Stimulated activated CD4-positive, alpha-beta T cell treated with anti-CD3 and anti-CD28 coated beads, Interleukin-1b, Interleukin-23, amount 100 ng/mL, for 24 hours (primary cell): ENCODE results near the gene KRTAP5-9.
"Not testable (repeated sequence)": the region's sequence is repeated elsewhere in the genome, so short reads cannot be mapped to it uniquely, and the experiment has no call there.

ENCODE experiments used
- DNase-seq, 4 experiments: peaks; one replicate each; pipeline ENCODE4 v3.0.0-alpha.2; 2020; ENCODE audit warnings: low read depth in 4 of 4, low spot score in 1 of 4

Gene KRTAP5-9, protein sequence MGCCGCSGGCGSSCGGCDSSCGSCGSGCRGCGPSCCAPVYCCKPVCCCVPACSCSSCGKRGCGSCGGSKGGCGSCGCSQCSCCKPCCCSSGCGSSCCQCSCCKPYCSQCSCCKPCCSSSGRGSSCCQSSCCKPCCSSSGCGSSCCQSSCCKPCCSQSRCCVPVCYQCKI

DNA sequence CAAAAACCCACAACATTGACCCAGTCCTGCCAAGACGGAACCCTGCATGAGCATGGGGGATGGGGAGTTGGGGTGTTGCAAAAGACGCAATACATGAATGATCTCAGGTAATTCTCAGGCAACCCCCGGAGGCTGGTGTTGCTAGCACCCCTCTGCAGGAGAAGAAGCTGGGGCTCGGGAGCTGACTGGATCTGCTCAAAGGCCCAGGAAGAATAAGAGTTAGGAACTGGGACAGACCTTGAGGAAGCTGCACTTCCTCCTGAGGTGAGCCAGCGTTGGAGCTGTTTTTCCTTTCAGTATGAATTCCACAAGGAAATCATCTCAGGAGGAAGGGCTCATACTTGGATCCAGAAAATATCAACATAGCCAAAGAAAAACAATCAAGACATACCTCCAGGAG is at the start of gene KRTAP5-9:
Gene KRTAP5-9, plus strand, starts transcription at position 301 of the 400 bp plus-strand sequence. CDS start 238 bp downstream, outside the sequence.
- no peak for DNase-seq

DNA sequence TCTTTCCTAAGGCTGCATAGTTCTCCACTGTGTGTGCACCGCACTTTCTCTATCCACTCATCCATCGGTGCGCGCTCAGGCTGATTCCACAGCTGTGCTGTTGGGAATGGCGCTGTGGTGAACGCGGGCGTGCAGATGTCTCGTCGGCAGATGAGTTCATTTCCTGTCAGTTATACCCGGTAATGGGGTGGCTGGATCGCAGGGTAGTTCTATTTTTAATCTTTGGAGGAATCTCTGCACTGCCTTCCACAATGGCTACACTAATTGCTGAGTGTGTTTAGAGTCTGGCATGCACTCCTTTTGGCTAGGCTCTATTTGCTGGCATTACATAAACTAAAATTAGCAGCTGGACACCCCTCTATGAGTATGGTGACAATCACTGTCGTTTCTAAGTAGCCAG is 49.1 kb upstream of the KRTAP5-9 start:
- DNase-seq, result no peak

DNA sequence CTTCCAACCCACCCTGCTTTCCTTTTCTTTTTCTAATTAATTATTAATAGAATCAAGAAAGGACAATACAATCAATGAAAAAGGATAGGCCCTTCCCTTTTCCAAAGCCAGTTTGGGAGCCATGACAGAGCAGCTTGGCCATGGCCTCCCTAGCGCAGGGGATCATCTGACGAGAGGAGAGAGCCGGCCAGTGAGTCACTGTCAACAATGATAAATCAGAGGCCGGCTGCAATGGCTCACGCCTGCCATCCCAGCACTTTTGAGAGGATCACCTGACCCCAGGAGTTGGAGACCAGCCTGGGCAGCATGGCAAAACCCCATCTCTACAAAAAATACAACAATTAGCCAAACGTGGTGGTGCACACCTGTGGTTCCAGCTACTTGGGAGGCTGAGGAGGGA is 48.7 kb upstream of the KRTAP5-9 start:
- DNase-seq, result no peak

DNA sequence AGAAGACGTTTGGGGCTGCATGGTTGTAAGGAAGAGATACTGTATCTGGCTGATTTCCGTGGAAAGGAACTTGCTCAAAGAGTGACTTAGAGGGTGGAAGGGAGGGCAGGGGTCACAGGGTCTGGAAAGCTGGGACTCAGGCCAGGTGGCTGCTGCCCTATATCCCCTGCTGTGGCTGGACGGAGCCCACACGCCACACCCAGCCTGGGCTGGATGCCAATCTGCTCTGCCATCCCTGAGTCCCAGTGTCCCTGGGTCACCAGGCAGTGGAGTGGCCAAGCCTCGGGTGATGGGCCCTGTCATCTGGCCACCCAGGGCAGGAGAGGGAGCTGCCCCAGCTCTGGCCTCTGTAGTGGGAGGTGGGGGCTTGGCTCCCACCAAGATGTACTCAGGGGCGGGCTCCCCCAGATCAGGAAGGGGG is 47.6 kb upstream of the KRTAP5-9 start:
- no peak for DNase-seq

DNA sequence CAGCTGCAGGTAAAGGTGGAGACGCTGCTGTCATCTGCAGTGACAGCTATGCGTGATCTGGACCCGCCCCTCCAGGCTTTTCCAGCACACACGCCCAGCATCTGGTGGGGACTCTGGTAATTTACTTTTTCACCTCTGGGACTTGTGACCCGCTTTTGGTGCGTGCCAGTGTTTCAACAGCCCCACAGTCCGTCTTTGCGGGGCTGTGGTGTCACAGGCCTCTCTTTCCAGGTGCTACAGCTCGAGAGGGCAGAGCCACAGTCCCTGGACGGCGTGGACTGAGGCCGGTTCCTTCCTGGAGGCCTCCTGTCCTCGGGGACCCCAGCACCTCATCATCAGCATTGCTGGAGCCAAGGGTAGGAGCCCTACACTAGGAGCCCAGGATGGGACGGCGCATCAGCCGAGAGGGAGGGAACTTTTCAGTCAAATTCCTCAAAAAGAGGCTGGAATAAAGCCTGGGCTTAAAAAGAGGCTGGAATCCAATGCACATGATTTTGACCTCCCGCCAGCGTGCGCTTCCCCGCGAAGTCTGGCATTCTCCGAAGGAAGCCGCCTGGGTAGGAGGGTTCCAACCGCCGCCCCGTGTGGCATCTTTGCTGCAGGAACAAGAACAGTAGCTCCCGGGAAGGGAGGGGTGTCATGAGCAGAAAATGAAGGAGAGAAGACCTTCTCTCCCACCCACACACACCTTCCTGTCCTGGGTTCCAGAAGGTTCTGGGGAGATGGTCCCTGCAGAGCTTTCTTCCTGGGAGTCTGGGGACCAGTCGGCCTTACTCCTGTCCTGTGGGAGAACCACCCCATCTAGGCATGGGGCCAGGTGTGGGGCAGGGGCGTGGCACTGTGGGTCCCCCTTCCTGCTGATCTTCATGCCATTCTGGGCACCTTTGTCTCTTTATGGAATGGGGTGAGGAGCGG is 46.9 kb upstream of the KRTAP5-9 start:
- no peak for DNase-seq

DNA sequence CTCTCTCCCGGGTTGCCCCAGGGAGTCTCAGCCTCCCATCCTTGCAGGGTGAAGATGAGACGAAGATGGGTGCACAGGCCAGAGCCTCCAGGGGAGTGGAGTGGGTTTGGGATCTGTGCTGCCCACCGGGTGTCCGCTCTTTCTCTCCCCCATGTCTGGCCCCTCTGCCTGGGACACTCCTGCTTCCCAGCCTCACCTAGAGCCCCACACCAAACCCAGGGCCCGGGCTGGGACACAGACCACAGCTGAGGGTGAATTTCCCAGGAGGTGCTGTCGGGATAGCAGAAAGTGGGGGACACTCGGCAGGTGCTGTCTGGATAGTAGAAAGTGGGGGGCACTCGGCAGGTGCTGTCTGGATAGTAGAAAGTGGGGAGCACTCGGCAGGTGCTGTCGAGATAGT is 46.2 kb upstream of the KRTAP5-9 start:
- no peak for DNase-seq

DNA sequence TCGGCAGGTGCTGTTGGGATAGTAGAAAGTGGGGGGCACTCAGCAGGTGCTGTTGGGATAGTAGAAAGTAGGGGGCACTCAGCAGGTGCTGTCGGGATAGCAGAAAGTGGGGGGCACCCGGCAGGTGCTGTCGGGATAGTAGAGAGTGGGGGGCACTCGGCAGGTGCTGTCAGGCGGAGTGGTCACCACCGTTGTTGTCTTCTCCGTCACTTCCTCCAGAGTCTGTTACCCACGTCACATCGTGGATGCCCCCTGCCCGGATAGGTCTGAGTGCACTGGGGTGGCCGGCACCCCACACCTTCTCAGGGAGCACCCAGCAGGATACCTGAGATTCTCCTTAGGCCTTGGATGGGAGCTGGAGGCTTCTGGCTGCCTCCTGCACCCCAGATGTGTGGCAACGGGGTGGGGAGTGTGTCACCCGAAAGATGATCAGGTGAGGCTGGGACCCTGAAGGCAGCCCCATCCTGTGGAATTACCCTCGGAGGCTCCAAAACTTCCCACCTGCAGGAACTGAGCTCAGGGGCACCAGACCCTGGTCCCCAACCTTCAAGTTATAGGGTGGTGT is 45.3 kb upstream of the KRTAP5-9 start:
- no peak for DNase-seq

DNA sequence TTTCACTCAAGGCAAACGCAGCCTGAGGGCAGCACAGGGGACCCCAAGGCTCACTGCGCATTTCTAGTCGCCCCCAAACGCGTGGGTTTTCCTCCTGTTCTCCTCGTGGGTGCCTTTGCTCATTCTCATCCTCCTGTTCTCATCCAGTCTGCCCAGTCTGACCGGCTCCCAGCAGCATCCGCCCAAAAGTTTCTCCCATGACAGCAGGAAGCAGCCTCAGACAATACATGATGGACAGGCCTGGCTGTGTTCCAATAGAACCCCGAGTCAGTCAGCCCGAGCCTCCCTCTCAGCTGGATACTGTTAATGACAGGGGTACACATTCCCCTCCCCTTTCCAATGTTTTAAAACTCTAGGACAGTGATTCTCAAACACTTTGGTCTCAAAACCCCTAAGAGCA is 43.7 kb upstream of the KRTAP5-9 start:
- DNase-seq, result no peak

DNA sequence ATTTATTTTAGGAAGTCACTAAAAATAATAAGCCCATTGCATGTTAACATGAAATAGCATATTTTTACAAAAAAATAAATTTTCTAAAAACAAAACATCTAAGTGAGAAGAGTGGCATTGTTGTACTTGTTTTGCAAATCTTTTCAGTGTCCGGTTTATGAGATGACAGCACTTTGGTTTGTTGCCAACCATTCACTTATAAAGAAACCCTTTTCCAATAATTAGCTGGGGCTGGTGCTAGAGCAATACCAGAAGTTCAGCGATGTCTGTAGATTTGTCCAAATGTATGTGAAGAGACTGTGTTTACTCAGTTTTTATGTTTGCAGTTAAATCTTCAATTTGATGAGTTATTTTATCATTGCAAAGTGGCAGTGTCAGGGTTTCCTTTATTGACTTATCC is 43.2 kb upstream of the KRTAP5-9 start:
- no peak for DNase-seq

DNA sequence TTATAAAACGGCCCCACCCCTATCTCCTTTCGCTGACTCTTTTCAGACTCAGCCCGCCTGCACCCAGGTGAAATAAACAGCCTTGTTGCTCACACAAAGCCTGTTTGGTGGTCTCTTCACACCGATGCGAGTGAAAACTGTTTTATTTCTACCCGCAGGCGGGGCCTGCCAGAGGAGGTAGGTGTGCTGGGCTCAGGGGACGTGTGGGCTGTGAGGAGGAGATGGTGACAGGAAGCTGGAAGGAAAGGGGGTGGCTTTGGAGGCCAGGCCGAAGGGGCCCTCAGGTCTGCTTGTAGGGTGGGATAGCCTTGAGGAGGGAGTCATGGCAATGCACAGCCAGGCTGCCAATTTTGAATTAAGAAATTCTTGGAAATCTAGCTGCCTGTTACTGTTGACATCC is 42.4 kb upstream of the KRTAP5-9 start:
- no peak for DNase-seq

DNA sequence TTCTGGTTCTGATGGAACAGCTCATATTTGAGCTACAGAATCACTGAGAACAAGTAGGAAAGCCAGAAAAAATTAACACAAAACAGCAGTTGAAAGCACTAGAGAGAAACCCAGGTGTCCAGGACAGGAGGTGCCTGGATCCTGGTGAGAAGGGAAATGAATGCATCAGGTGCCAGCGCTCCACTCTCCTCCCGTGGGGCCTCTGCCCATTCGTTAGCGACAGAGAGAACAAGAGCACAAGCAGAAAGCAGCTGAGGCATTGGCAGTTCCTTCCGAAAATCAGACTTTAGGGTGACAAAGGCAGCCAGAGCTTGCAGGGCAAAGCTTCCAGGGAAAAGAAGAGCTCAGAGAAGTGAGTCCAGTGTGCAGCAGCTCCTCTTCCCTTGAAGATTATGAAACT is 41.1 kb upstream of the KRTAP5-9 start:
- DNase-seq, result no peak

DNA sequence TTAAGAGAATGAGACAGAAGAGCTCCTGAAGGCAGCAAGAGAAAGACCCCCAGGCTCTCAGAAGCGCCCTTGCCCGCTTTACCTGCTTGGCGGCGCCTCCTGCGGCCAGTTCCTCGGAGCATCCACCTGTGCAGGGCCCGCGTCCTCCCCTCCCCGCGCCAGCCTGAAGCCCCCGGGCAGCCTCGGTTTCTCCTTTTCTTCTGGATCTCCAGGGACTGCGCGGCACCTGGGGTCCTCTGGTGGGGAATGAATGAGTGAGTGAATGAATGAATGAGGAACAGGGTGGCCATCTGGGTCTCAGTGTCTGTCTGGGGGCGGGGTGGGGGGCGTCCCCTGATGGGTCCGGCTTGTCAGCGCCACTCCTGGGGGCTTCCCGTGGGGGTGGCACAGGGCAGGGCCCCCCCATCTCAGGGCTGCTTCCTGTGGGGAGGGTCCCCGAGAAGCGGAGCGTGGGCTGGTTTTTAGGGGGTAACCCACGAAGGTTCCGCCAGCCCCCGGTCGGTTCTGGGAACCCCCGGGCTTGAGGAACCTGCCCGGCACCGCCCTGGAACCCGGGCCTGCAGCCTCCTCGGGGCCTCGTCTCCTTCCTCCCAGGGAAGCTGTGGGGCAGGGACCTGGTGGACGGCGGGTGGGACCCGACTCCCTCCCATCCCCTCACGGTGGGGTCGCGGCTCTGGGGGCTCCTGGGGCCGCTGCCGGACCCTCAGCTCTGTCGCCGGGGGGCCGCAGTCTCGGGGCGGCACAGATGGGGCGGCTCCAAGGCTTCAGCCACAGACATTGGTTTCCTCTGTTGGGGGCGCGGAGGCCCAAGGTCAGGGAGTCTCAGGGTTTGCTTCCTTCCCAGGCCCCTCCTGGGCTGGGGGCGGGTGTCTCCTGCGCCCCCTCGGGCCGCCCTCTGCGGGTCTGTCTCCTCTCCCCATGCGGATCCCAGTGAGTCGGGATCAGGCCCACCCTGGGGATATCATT is 29.4 kb upstream of the KRTAP5-9 start:
- DNase-seq, result no peak

DNA sequence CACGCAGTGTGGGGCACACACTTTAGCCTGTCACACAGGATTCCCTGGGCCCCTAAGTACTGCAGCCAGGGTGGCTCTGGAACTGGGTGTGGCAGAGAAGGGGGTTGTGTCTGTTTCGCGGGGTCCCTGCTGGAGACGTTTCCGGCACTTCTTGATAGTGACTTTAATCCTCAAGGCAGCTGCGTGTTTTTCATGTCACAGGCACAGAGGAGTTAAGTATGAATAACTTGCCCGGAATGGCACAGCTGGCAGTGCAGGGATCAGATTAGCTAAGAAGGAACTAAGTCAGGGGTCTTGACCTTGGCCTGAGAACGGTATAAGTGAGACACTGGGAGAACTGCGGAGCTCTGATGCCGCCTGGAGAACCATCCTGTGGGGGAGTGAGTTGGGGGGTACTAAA is 28.7 kb upstream of the KRTAP5-9 start:
- DNase-seq, result no peak

DNA sequence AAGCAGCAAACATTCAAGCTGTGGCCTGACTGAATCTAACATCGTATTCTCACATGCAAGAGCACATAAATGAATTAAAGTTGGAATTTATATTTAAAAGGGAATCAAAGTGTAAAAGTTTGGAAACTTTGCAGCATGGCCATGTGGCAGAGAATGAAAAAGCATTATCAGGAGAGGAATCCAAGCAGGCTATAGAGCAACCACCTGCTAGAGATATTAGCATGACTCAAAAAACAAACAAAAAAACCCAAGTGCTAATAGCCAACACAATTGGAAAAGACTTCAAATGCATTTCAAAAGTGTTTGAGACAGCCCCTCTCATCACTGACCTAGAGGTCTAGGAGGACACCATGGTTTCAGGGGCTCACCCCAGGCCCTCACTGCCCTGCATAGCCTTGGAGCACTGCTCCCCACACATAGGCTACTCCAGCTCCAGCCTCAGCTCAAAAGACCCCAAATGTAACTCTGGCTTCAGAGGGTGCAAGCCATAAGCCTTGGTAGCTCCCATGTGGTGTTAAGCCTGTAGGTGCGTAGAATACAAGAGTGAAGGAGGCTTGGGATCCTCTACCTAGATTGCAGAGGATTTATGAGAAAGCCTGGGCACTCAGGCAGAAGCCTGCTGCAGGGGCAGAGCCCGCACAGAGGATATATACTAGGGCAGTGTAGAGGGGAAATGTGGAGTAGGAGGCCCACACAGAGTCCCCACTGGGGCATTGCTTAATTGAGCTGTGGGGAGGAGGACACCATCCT is 22.9 kb upstream of the KRTAP5-9 start:
- DNase-seq, result no peak

DNA sequence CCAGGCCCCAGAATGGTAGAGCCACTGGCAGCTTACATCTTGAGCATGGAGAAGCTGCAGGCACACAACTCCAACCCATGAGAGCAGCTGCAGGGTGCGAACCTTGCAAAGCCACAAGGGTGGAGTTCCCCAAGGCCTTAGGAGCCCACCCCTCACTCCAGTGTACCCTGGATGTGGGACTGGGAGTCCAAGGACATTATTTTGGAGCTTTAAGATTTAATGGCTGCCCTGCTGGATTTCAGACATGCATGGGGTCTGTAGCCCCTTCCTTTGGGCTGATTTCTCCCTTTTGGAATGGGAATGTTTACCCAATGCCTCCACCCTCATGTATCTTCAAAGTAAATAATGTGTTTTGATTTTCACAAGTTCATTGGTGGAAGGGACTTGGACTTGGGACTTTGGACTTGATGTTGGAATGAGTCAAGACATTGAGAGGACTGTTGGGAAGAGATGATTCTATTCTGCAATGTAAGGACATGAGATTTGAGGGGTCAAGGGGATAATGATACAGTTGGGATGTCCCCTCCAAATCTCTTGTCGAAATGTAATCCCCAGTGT is 22.2 kb upstream of the KRTAP5-9 start:
- no peak for DNase-seq

DNA sequence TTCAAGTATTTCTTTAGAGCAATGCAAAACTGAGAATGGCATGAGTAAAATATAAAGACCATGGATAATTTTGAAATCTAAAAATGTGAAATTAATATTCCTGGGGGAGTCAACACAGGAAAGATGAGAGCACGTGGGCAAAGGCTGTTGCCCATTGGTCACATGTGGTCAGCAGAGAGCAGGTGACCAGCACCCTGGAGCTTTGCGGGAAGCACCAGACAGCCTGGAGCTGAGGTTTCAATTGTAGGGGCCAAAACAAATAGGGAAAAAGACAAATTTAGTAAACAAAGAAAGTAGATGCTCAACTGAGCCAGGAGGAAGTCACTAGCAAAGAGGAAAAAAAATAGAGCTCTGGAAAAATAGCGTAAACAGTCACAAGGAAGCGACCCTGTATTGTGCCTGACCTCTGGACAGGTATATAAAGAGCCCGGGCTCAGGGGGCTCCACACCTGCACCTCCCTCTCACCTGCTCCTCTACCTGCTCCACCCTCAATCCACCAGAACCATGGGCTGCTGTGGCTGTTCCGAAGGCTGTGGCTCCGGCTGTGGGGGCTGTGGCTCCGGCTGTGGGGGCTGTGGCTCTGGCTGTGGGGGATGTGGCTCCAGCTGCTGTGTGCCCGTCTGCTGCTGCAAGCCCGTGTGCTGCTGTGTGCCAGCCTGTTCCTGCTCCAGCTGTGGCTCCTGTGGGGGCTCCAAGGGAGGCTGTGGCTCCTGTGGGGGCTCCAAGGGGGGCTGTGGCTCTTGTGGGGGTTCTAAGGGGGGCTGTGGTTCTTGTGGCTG is 21.2 kb upstream of the KRTAP5-9 start, which contains the start of gene KRTAP5-7:
Gene KRTAP5-7, plus strand, starts transcription at position 472 of the 780 bp plus-strand sequence. Its CDS starts 34 bp downstream, at position 506.
- DNase-seq, result not testable (repeated sequence)

DNA sequence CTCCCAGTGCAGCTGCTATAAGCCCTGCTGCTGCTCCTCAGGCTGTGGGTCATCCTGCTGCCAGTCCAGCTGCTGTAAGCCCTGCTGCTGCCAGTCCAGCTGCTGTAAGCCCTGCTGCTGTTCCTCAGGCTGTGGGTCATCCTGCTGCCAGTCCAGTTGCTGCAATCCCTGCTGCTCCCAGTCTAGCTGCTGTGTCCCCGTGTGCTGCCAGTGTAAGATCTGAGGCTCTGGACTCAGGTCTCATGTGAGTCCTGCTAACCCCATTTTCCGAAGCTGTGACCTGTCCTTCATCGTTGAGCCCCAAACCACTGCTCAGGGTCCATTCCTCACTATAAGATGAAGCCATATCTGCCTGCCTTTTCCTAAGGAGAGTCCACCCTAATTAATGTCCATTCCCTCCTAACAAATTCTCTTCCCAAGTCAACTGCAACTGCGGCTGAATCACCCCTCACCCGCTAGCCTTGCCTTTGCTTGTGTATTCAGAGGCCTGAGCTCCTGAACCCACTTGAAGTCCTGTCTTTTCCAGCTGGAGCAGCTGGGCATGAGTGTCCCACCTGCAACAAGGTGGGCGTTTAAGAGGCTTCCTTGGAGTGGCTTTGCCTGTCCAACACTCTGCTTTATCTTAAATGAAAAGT is 20.5 kb upstream of the KRTAP5-9 start:
- DNase-seq, result no peak

DNA sequence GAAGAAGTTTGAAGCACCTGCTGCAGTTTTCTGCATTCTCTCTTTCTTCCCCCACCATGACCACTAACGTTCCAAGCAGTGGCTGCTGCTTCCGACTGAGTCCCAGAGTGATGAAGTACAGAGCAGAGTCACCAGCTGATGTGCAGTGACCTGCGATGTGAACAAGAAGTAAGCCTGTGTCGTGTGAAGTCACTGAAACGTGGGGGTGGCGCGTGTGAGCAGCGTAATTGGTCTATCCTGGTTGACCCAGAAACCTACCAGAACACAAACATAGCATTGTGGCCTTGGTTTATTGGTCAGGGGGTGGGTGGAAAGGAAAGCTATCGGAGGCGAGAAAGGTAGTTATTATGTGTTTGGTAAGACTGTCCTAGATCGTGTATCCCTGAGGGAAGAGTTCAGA is 17.6 kb upstream of the KRTAP5-9 start:
- no peak for DNase-seq
